Esophagus squamous epithelium (tissue), 5 donors: Measurements from ENCODE around the gene OR52I2. TPM values are rescaled to one million over a fixed set of nuclear protein-coding genes. Genes with fewer than 3 reads are reported as not detected.
A peak's percentile ranks its signal among the peaks of the same experiment; 100 is the strongest.

Experiments used
- DNase-seq: peaks from one replicate; lab custom pipeline; 2025; lab: John Stamatoyannopoulos, UW
- H3K27ac ChIP-seq, 4 donors: fragments of 200-600 bp; sonication (generic); one replicate each; pipeline ENCODE4 v1.5.1; 2016 to 2019; ENCODE audit warnings: mild to moderate bottlenecking in 1 of 4
- H3K27me3 ChIP-seq, 4 donors: fragments of 200-600 bp; sonication (generic); 1 replicate in 3 of 4; 2 replicates in 1 of 4; pipeline versions ENCODE4 v1.5.1 to v1.6.0; 2017 to 2021; ENCODE audit warnings: antibody characterized with exemption in 1 of 4
- H3K36me3 ChIP-seq, 3 donors: fragments of 200-600 bp; sonication (generic); one replicate each; pipeline ENCODE4 v1.5.1; 2016 to 2019
- H3K4me1 ChIP-seq, 3 donors: fragments of 200-600 bp; sonication (generic); one replicate each; pipeline ENCODE4 v1.5.1; 2017 to 2019
- H3K4me3 ChIP-seq, 4 donors: fragments of 200-600 bp; sonication (generic); 1 replicate in 3 of 4; 2 replicates in 1 of 4; pipeline ENCODE4 v1.5.1; 2016 to 2019; ENCODE audit warnings: mild to moderate bottlenecking in 2 of 4, moderate library complexity in 1 of 4
- H3K9me3 ChIP-seq, 3 donors: fragments of 200-600 bp; sonication (generic); one replicate each; pipeline ENCODE4 v1.5.1; 2016 to 2019
- POLR2A ChIP-seq, 4 donors: fragments of 450-650 bp; IDR thresholded peaks; one replicate each; pipeline ENCODE4 v1.6.1; 2017; ENCODE audit warnings: antibody characterized with exemption in 4 of 4, mild to moderate bottlenecking in 4 of 4, moderate library complexity in 3 of 4
- WGBS, 2 donors: methylation state at CpG; one replicate each; pipeline ENCODE4 v1.1.5; 2018; 5-methylcytosine and 5-hydroxymethylcytosine counted together
- intact Hi-C: fragments of 100-400 bp; cut with DNase I; formaldehyde crosslinking; loops from one replicate; pipeline ENCODE4 v1.15.0; 2022
- total RNA-seq, 4 donors: library from RNA; depleted of rRNA; stranded (reverse); fragments of >200 nt; gene quantifications; one replicate each; pipeline ENCODE4 v1.1.0, GENCODE V29; 2016
- TF ChIP-seq, protein P1 (sequence below), 6 experiments: fragments of 450-650 bp in 4 of 6; fragments of 200-600 bp in 2 of 6; sonication (generic) in 2 of 6; IDR thresholded peaks; one replicate each; pipeline ENCODE4 v1.5.1; 2016 to 2019; ENCODE audit warnings: antibody characterized with exemption in 6 of 6, mild to moderate bottlenecking in 4 of 6, moderate library complexity in 4 of 6
- donor health status: DM: yes; HTN: yes; CAD: no.

Gene OR52I2
- total RNA-seq: not detected

DNA sequence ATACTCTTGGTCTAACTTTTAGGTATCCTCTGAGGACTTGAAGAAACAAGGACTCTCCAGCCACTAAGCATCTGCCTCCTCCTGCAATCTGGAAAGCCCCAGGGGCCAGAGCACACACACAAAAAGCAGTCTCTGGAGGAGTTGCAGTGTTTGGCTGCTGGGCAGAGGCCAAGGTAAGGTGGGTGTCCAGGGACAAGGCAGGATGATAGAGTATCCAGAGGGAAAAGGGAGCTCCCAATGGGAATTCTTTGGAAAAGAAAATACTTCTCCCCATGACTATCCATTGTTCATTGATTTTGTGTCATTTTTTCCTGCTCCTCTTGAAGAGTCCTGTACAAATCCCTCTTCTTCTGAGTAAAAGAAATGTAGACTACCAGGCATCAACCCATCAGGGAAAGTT lies at the start of gene OR52I2:
Gene OR52I2 (plus strand): TSS at position 301 of the 400 bp plus-strand sequence.
- intact Hi-C loops: no loop called here
- peaks cover 0 to 11% (median 0%) of the 10 kb centered on the region in 4 donors for H3K27me3 ChIP-seq

GRCh38 chr11:4539603-4540219 lies 41.8 kb upstream of the OR52I2 start:
- no peaks in the 10 kb centered on the region for H3K9me3 ChIP-seq
- TF ChIP-seq, protein P1, sequence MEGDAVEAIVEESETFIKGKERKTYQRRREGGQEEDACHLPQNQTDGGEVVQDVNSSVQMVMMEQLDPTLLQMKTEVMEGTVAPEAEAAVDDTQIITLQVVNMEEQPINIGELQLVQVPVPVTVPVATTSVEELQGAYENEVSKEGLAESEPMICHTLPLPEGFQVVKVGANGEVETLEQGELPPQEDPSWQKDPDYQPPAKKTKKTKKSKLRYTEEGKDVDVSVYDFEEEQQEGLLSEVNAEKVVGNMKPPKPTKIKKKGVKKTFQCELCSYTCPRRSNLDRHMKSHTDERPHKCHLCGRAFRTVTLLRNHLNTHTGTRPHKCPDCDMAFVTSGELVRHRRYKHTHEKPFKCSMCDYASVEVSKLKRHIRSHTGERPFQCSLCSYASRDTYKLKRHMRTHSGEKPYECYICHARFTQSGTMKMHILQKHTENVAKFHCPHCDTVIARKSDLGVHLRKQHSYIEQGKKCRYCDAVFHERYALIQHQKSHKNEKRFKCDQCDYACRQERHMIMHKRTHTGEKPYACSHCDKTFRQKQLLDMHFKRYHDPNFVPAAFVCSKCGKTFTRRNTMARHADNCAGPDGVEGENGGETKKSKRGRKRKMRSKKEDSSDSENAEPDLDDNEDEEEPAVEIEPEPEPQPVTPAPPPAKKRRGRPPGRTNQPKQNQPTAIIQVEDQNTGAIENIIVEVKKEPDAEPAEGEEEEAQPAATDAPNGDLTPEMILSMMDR (IDR thresholded peaks at IDR 0.05): peak; percentile 20 to 67 (median 58)
- TF ChIP-seq POLR2A (IDR thresholded peaks at IDR 0.05): no peak
- intact Hi-C loops: no loop called here
- no peaks in the 10 kb centered on the region for H3K36me3 ChIP-seq
- H3K27me3 ChIP-seq: no peaks in the 10 kb centered on the region
- H3K27ac ChIP-seq: no peak overlapping the region
- WGBS, 2 donors: 24 to 28% methylated on average over 3 of the region's 3 CpGs
- no peak overlapping the region for H3K4me3 ChIP-seq
- H3K4me1 ChIP-seq: no peaks in the 10 kb centered on the region
- no peak for DNase-seq

More for the DNA sequence above, at the start of gene OR52I2:
- Histone ChIP-seq H3K4me3 (no peak within 1 kb of the TSS), H3K4me1 (no peaks in the 10 kb centered on the region), H3K9me3 (no peaks in the 10 kb centered on the region), H3K27ac (no peak within 1 kb of the TSS), H3K36me3 (no peaks in the 10 kb centered on the region)
- TF ChIP-seq, protein P1 (IDR thresholded peaks at IDR 0.05): no peak
- no peak for TF ChIP-seq POLR2A (IDR thresholded peaks at IDR 0.05)
- no peak for DNase-seq

GRCh38 chr11:4541071-4541470 lies 40.5 kb upstream of the OR52I2 start:
- Histone ChIP-seq H3K4me3 (no peak overlapping the region), H3K36me3 (no peaks in the 10 kb centered on the region), H3K9me3 (no peaks in the 10 kb centered on the region), H3K4me1 (no peaks in the 10 kb centered on the region), H3K27ac (no peak overlapping the region), H3K27me3 (no peaks in the 10 kb centered on the region)
- no peak for TF ChIP-seq POLR2A (IDR thresholded peaks at IDR 0.05)
- TF ChIP-seq, protein P1 (IDR thresholded peaks at IDR 0.05): no peak
- intact Hi-C loops: no loop called here
- 0 to 43% methylated on average over 1 of the region's 1 CpG for WGBS, 2 donors
- DNase-seq: no peak

DNA sequence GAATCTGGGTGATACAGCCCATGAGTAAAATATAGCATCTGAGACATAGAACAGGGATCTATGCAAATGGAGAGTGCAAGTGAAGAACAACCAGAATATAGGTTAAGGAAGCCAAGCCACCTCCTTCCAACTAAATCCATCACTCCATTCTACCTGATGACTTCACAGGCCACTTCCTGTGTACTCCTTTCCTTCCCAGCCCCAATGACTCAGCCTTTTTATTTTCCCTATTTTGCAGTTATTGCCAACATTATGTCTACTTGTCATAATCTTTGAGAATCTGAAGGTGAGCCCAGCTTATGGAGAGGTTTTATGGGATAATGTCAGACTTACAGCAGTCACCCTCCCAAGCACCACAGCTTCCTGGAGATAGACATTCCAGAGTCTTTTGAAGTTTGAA lies 38.0 kb upstream of the OR52I2 start:
- H3K4me3 ChIP-seq: no peak overlapping the region
- intact Hi-C loops: no loop called here
- no peak for DNase-seq

GRCh38 chr11:4544891-4545290 lies 36.7 kb upstream of the OR52I2 start, which contains the start of gene OR52M1:
OR52M1 (plus strand) TSS chr11:4545191; CDS start chr11:4545191, 0 bp downstream.
- Histone ChIP-seq H3K4me1 (no peaks in the 10 kb centered on the region), H3K9me3 (no peaks in the 10 kb centered on the region), H3K36me3 (no peaks in the 10 kb centered on the region), H3K27ac (no peak within 1 kb of the TSS), H3K4me3 (no peak within 1 kb of the TSS), H3K27me3 (no peaks in the 10 kb centered on the region)
- no peak for DNase-seq
- intact Hi-C loops: no loop called here
- 76 to 89% methylated on average over 5 of the region's 5 CpGs for WGBS, 2 donors
- TF ChIP-seq, protein P1 (IDR thresholded peaks at IDR 0.05): no peak
- no peak for TF ChIP-seq POLR2A (IDR thresholded peaks at IDR 0.05)

More for the DNA sequence above, 38.0 kb upstream of the OR52I2 start:
- no peaks in the 10 kb centered on the region for H3K27me3 ChIP-seq
- TF ChIP-seq, protein P1 (IDR thresholded peaks at IDR 0.05): no peak
- no peak for TF ChIP-seq POLR2A (IDR thresholded peaks at IDR 0.05)
- H3K9me3 ChIP-seq: no peaks in the 10 kb centered on the region
- H3K27ac ChIP-seq: no peak overlapping the region
- no peaks in the 10 kb centered on the region for H3K4me1 ChIP-seq
- H3K36me3 ChIP-seq: no peaks in the 10 kb centered on the region
